ENCODE results near the gene ZRSR2.

DNA sequence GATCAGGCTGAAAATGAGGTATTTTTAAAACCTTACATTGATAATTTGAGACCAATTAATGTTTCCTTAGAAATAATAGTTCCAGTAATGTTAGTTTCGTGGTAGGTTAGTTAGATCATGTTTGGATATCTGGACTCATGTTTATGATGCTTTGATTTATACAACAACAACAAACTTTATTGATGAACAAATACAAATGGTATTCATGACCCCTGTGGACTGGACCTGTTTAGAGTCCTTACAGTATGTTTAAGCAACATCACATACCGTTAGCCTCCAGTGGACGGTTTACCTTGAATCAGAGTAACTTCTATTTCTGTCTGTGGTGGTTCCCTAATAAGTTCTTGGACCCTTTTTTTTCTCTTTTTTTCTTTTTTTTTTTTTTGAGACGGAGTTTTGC lies 18.0 kb downstream of the ZRSR2 start:
- TF ChIP-seq POLR2A (IDR thresholded peaks at IDR 0.05) (no peak), EP300 (IDR thresholded peaks at IDR 0.05) (no peak)
- TF ChIP-seq, protein P1, sequence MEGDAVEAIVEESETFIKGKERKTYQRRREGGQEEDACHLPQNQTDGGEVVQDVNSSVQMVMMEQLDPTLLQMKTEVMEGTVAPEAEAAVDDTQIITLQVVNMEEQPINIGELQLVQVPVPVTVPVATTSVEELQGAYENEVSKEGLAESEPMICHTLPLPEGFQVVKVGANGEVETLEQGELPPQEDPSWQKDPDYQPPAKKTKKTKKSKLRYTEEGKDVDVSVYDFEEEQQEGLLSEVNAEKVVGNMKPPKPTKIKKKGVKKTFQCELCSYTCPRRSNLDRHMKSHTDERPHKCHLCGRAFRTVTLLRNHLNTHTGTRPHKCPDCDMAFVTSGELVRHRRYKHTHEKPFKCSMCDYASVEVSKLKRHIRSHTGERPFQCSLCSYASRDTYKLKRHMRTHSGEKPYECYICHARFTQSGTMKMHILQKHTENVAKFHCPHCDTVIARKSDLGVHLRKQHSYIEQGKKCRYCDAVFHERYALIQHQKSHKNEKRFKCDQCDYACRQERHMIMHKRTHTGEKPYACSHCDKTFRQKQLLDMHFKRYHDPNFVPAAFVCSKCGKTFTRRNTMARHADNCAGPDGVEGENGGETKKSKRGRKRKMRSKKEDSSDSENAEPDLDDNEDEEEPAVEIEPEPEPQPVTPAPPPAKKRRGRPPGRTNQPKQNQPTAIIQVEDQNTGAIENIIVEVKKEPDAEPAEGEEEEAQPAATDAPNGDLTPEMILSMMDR (IDR thresholded peaks at IDR 0.05) = no peak
